Tibial artery (tissue), 4 donors: ENCODE results near the gene YPEL1.

ENCODE experiments used
- DNase-seq, 2 donors: peaks; one replicate each; pipeline ENCODE4 v3.0.0-alpha.2; 2019
- H3K27ac ChIP-seq, 2 donors: fragments of 200-600 bp; sonication (generic) in 1 of 2; 1 replicate in 1 of 2; 2 replicates in 1 of 2; pipeline ENCODE4 v1.5.1; 2018 to 2019; ENCODE audit warnings: mild to moderate bottlenecking in 1 of 2
- H3K27me3 ChIP-seq, 2 donors: fragments of 200-600 bp; sonication (generic) in 1 of 2; one replicate each; pipeline versions ENCODE4 v1.5.1 to v1.6.0; 2016 to 2019
- H3K36me3 ChIP-seq, 3 donors: fragments of 200-600 bp; sonication (generic) in 2 of 3; one replicate each; pipeline ENCODE4 v1.5.1; 2016 to 2019; ENCODE audit warnings: mild to moderate bottlenecking in 2 of 3
- H3K4me1 ChIP-seq, 4 donors: fragments of 200-600 bp; sonication (generic) in 2 of 4; 1 replicate in 3 of 4; 2 replicates in 1 of 4; pipeline ENCODE4 v1.5.1; 2016 to 2019
- H3K4me3 ChIP-seq, 2 donors: fragments of 200-600 bp; sonication (generic) in 1 of 2; 1 replicate in 1 of 2; 2 replicates in 1 of 2; pipeline ENCODE4 v1.5.1; 2018 to 2019; ENCODE audit warnings: mild to moderate bottlenecking in 2 of 2
- H3K9me3 ChIP-seq, 3 donors: fragments of 200-600 bp; sonication (generic) in 1 of 3; one replicate each; pipeline ENCODE4 v1.5.1; 2016 to 2019
- CTCF ChIP-seq, 2 experiments: fragments of 200-600 bp in 1 of 2; fragments of 450-650 bp in 1 of 2; IDR thresholded peaks; one replicate each; pipeline ENCODE4 v1.5.1; 2017 to 2019; ENCODE audit warnings: antibody characterized with exemption in 2 of 2, mild to moderate bottlenecking in 1 of 2, moderate library complexity in 1 of 2
- intact Hi-C: fragments of 100-400 bp; cut with DNase I; formaldehyde crosslinking; loops from one replicate; pipeline ENCODE4 v1.15.0; 2023; ENCODE audit warnings: low total_unique reads

Gene YPEL1

GRCh38 chr22:21710156-21710555, 25.4 kb downstream of the YPEL1 start:
- DNase-seq, result no peak
- TF ChIP-seq CTCF (IDR thresholded peaks at IDR 0.05), result no peak
- intact Hi-C loops, result loop anchor here (5.0 kb wide), 1 partner anchor 242 kb away; the partner anchor contains the start of gene PPM1F
- Histone ChIP-seq H3K27ac (no peak overlapping the region), H3K27me3 (no peaks in the 10 kb centered on the region), H3K9me3 (no peaks in the 10 kb centered on the region), H3K4me1 (peaks cover 0 to 4% (median 2%) of the 10 kb centered on the region in 4 donors), H3K4me3 (no peak overlapping the region), H3K36me3 (peaks cover 0 to 21% (median 0%) of the 10 kb centered on the region in 3 donors)

- no peak overlapping the region for H3K27ac ChIP-seq
- H3K9me3 ChIP-seq, result no peaks in the 10 kb centered on the region
- no peak overlapping the region for H3K4me3 ChIP-seq
- no peak for TF ChIP-seq CTCF (IDR thresholded peaks at IDR 0.05)
- no peaks in the 10 kb centered on the region for H3K27me3 ChIP-seq
- peaks cover 0 to 21% (median 0%) of the 10 kb centered on the region in 3 donors for H3K36me3 ChIP-seq
- intact Hi-C loops, result loop anchor here (5.0 kb wide), 1 partner anchor 243 kb away; the partner anchor contains the start of gene PPM1F
- peaks cover 0 to 4% (median 2%) of the 10 kb centered on the region in 4 donors for H3K4me1 ChIP-seq
- no peak for DNase-seq
Measured at GRCh38 chr22:21709688-21710087, 25.9 kb downstream of the YPEL1 start.

- peaks cover 0 to 21% (median 0%) of the 10 kb centered on the region in 3 donors for H3K36me3 ChIP-seq
- TF ChIP-seq CTCF (IDR thresholded peaks at IDR 0.05), result no peak
- no peak overlapping the region for H3K27ac ChIP-seq
- H3K4me1 ChIP-seq, result peaks cover 0 to 4% (median 2%) of the 10 kb centered on the region in 4 donors
- intact Hi-C loops, result no loop called here
- no peaks in the 10 kb centered on the region for H3K9me3 ChIP-seq
- no peak overlapping the region for H3K4me3 ChIP-seq
- H3K27me3 ChIP-seq, result no peaks in the 10 kb centered on the region
- DNase-seq, result no peak
Measured at GRCh38 chr22:21708960-21709359, 26.6 kb downstream of the YPEL1 start.

GRCh38 chr22:21707677-21708076, 27.9 kb downstream of the YPEL1 start:
- no peak for TF ChIP-seq CTCF (IDR thresholded peaks at IDR 0.05)
- intact Hi-C loops, result no loop called here
- no peak overlapping the region for H3K27ac ChIP-seq
- no peaks in the 10 kb centered on the region for H3K4me1 ChIP-seq
- no peak overlapping the region for H3K4me3 ChIP-seq
- H3K9me3 ChIP-seq, result no peaks in the 10 kb centered on the region
- H3K36me3 ChIP-seq, result peaks cover 0 to 32% (median 0%) of the 10 kb centered on the region in 3 donors
- no peaks in the 10 kb centered on the region for H3K27me3 ChIP-seq
- DNase-seq, result no peak

- DNase-seq, result no peak
- H3K4me1 ChIP-seq, result peaks cover 0 to 7% (median 6%) of the 10 kb centered on the region in 4 donors
- no peaks in the 10 kb centered on the region for H3K9me3 ChIP-seq
- no peaks in the 10 kb centered on the region for H3K27me3 ChIP-seq
- intact Hi-C loops, result no loop called here
- peaks cover 7 to 51% (median 16%) of the 10 kb centered on the region in 3 donors for H3K36me3 ChIP-seq
- no peak for TF ChIP-seq CTCF (IDR thresholded peaks at IDR 0.05)
- no peak overlapping the region for H3K4me3 ChIP-seq
- no peak overlapping the region for H3K27ac ChIP-seq
Measured at GRCh38 chr22:21703684-21704316, 31.8 kb downstream of the YPEL1 start.
